IMR-90 (cell line): ENCODE data around the gene ACY1. TPM values are rescaled to one million over a fixed set of nuclear protein-coding genes. Genes with fewer than 3 reads are reported as not detected.

Experiments used
- ATAC-seq: fragments of 200-7000 bp; cut with Tn5 transposase; 2 replicates; pipeline ENCODE4 v1.9.1; 2020; ENCODE audit warnings: low read depth, mild to moderate bottlenecking, moderate library complexity
- BruUV-seq: library from RNA; stranded (reverse); fragments of 400-500 nt; replicated peaks from 2 replicates; lab custom pipeline; 2021; lab: Mats Ljungman, UMichigan
- CTCF ChIA-PET: fragments of 300-600 bp; formaldehyde crosslinking; extraction: SDS; loops from one replicate; lab custom pipeline; 2021; ENCODE audit warnings: antibody characterized with exemption; lab: Yijun Ruan, JAX
- POLR2A ChIA-PET: fragments of 300-600 bp; sonication (Branson Sonifier 250); formaldehyde crosslinking; loops from one replicate; lab custom pipeline; 2022; ENCODE audit warnings: antibody characterized with exemption; ENCODE audit not compliant: unreplicated experiment; lab: Charles Lee
- DNase-seq: peaks from one replicate; pipeline ENCODE4 v3.0.0; 2013
- H2AFZ ChIP-seq: replicated peaks from 2 replicates; pipeline ENCODE3; 2013; ENCODE audit warnings: low read length, mild to moderate bottlenecking; ENCODE audit not compliant: poor library complexity
- H2AK5ac ChIP-seq: 2 replicates; pipeline ENCODE4 v1.6.1; 2013; ENCODE audit warnings: low read depth, low read length, inconsistent platforms
- H2AK9ac ChIP-seq: replicated peaks from 2 replicates; pipeline ENCODE3; 2013; ENCODE audit warnings: mild to moderate bottlenecking, low read depth, low read length, moderate library complexity; ENCODE audit not compliant: poor library complexity
- H2BK120ac ChIP-seq: 2 replicates; pipeline ENCODE4 v1.6.1; 2013; ENCODE audit warnings: low read depth, low read length, inconsistent platforms
- H2BK15ac ChIP-seq: 3 replicates; pipeline ENCODE4 v1.6.1; 2013; ENCODE audit warnings: low read depth, low read length, inconsistent platforms
- H2BK20ac ChIP-seq: 2 replicates; pipeline ENCODE4 v1.6.1; 2013; ENCODE audit warnings: low read depth, mild to moderate bottlenecking, inconsistent platforms, low read length, moderate library complexity
- H2BK5ac ChIP-seq: 2 replicates; pipeline ENCODE4 v1.6.1; 2013; ENCODE audit warnings: mild to moderate bottlenecking, low read depth, low read length, inconsistent platforms; ENCODE audit not compliant: poor library complexity, severe bottlenecking
- H3K14ac ChIP-seq: replicated peaks from 2 replicates; pipeline ENCODE4 v1.6.1; 2013; ENCODE audit warnings: low read depth, low read length, inconsistent platforms
- H3K18ac ChIP-seq: 2 replicates; pipeline ENCODE4 v1.6.1; 2013; ENCODE audit warnings: low read depth, low read length, control low read depth
- H3K23ac ChIP-seq: 2 replicates; pipeline ENCODE4 v1.6.1; 2013; ENCODE audit warnings: low read depth, low read length, inconsistent platforms
- H3K27ac ChIP-seq: 2 replicates; pipeline ENCODE4 v1.5.1; 2013; ENCODE audit warnings: mild to moderate bottlenecking, control low read depth, low read length; ENCODE audit not compliant: insufficient read depth
- H3K27me3 ChIP-seq: 2 replicates; pipeline ENCODE4 v1.6.1; 2013; ENCODE audit warnings: low read length; ENCODE audit not compliant: control insufficient read depth, insufficient read depth
- H3K36me3 ChIP-seq: 2 replicates; pipeline ENCODE4 v1.6.1; 2013; ENCODE audit warnings: low read length, mixed read lengths; ENCODE audit not compliant: control insufficient read depth, insufficient read depth
- H3K4ac ChIP-seq: 2 replicates; pipeline ENCODE4 v1.6.1; 2013; ENCODE audit warnings: low read depth, low read length, inconsistent platforms
- H3K4me1 ChIP-seq: 2 replicates; pipeline ENCODE4 v1.6.1; 2013; ENCODE audit warnings: low read length, mixed read lengths; ENCODE audit not compliant: control insufficient read depth, insufficient read depth
- H3K4me2 ChIP-seq: 2 replicates; pipeline ENCODE4 v1.6.1; 2013; ENCODE audit warnings: low read depth, mild to moderate bottlenecking, control low read depth, low read length, moderate library complexity
- H3K4me3 ChIP-seq: 2 replicates; pipeline ENCODE4 v1.5.1; 2013; ENCODE audit warnings: low read depth, mild to moderate bottlenecking, control low read depth, low read length, moderate library complexity; ENCODE audit not compliant: insufficient read depth
- H3K56ac ChIP-seq: 2 replicates; pipeline ENCODE4 v1.6.1; 2013; ENCODE audit warnings: low read length, inconsistent platforms; ENCODE audit not compliant: insufficient read depth; ENCODE audit errors: extremely low read depth
- H3K79me1 ChIP-seq, 2 experiments: 2 replicates each; pipeline ENCODE4 v1.6.1; 2013; ENCODE audit warnings: low read length in 2 of 2, inconsistent platforms in 1 of 2, low read depth in 1 of 2
- H3K9ac ChIP-seq: 2 replicates; pipeline ENCODE4 v1.6.1; 2013; ENCODE audit warnings: low read depth, low read length, control low read depth
- H3K9me1 ChIP-seq: 2 replicates; pipeline ENCODE4 v1.6.1; 2013; ENCODE audit warnings: low read length, inconsistent platforms; ENCODE audit not compliant: insufficient read depth
- H3K9me3 ChIP-seq: 2 replicates; pipeline ENCODE4 v1.6.1; 2013; ENCODE audit warnings: low read length; ENCODE audit not compliant: control insufficient read depth, insufficient read depth
- H4K20me1 ChIP-seq: 2 replicates; pipeline ENCODE4 v1.6.1; 2013; ENCODE audit warnings: low read length, inconsistent platforms; ENCODE audit not compliant: insufficient read depth
- H4K5ac ChIP-seq: 2 replicates; pipeline ENCODE4 v1.6.1; 2013; ENCODE audit warnings: mild to moderate bottlenecking, low read depth, low read length, control low read depth
- H4K8ac ChIP-seq, 2 experiments: 2 replicates each; pipeline ENCODE4 v1.6.1; 2013; ENCODE audit warnings: low read depth in 2 of 2, low read length in 2 of 2, control low read depth in 1 of 2, inconsistent platforms in 1 of 2
- H4K91ac ChIP-seq: 2 replicates; pipeline ENCODE4 v1.6.1; 2013; ENCODE audit warnings: low read depth, low read length, inconsistent platforms; ENCODE audit not compliant: insufficient read depth
- BHLHE40 ChIP-seq: fragments of 150-350 bp; IDR thresholded peaks from 2 replicates; pipeline ENCODE4 v1.6.1; 2016; ENCODE audit warnings: mild to moderate bottlenecking, low read depth, low read length
- MAFK ChIP-seq: IDR thresholded peaks from 2 replicates; pipeline ENCODE4 v1.6.1; 2012; ENCODE audit warnings: low read depth, low read length, improper control_type of control experiment
- MXI1 ChIP-seq: IDR thresholded peaks from 2 replicates; pipeline ENCODE4 v1.6.1; 2012; ENCODE audit warnings: low read depth, mild to moderate bottlenecking, low read length, moderate library complexity, borderline replicate concordance
- RAD21 ChIP-seq: IDR thresholded peaks from 2 replicates; pipeline ENCODE4 v1.6.1; 2012; ENCODE audit warnings: low read length, improper control_type of control experiment
- RCOR1 ChIP-seq: IDR thresholded peaks from 2 replicates; pipeline ENCODE4 v1.6.1; 2012; ENCODE audit warnings: mild to moderate bottlenecking, low read length, improper control_type of control experiment; ENCODE audit not compliant: insufficient replicate concordance
- RFX5 ChIP-seq: IDR thresholded peaks from 2 replicates; pipeline ENCODE4 v1.8.0; 2012; ENCODE audit warnings: low read depth, mild to moderate bottlenecking, low read length, moderate library complexity
- WGBS, 2 experiments: methylation state at CpG; one replicate each; pipeline versions ENCODE4 v1.1.5 to v1.1.7; 2013; ENCODE audit warnings: missing lambda C conversion rate in 2 of 2; ENCODE audit not compliant: insufficient read length in 1 of 2; ENCODE audit errors: extremely low coverage in 2 of 2; 5-methylcytosine and 5-hydroxymethylcytosine counted together
- dilution Hi-C: fragments of 300-500 bp; cut with HindIII; formaldehyde crosslinking; loops from one replicate; pipeline ENCODE4 v1.14.3; 2018; ENCODE audit warnings: low sequenced_read_pairs; ENCODE audit not compliant: unreplicated experiment
- in situ Hi-C: fragments of 300-500 bp; cut with MboI; formaldehyde crosslinking; loops from 3 replicates; pipeline ENCODE4 v1.14.3; 2019; ENCODE audit warnings: low sequenced_read_pairs, inconsistent platforms, mixed read lengths
- intact Hi-C: fragments of 100-400 bp; cut with micrococcal nuclease; formaldehyde crosslinking; loops from 2 replicates; pipeline ENCODE4 v1.10.0; 2022
- polyA plus RNA-seq, 3 experiments: library from polyadenylated mRNA; depleted of rRNA; stranded (reverse); fragments of >200 nt; gene quantifications; 2 replicates each; pipeline ENCODE4 v1.2.3, GENCODE V29; 2012; ENCODE audit warnings: low replicate concordance in 1 of 3
- total RNA-seq: library from RNA; depleted of rRNA; stranded (reverse); fragments of >200 nt; gene quantifications from 2 replicates; pipeline ENCODE4 v1.2.3, GENCODE V29; 2012

The ACY1 gene
- total and polyA plus RNA-seq, 2 of the 4 experiments (the other 2 are of a cell fraction): 22.0 to 47.1 TPM

GRCh38 chr3:51977446-51978142 is 5.7 kb upstream of the ACY1 start:
- Histone ChIP-seq H3K4ac (no peak overlapping the region), H2BK20ac (no peak overlapping the region), H2BK120ac (no peak overlapping the region), H3K4me1 (peaks cover 17% of the 10 kb centered on the region), H2AK9ac (no peak overlapping the region), H4K91ac (no peak overlapping the region), H4K5ac (no peak overlapping the region), H3K27ac (no peak overlapping the region), H3K23ac (no peak overlapping the region), H3K18ac (no peak overlapping the region), H3K56ac (no peak overlapping the region), H4K20me1 (peaks cover 6% of the 10 kb centered on the region), H3K4me2 (no peak overlapping the region), H3K9me3 (no peaks in the 10 kb centered on the region), H2BK15ac (no peak overlapping the region), H3K14ac (no peak overlapping the region), H2AK5ac (no peak overlapping the region), H3K9me1 (peaks cover 12% of the 10 kb centered on the region), H4K8ac (no peak overlapping the region), H2BK5ac (no peak overlapping the region), H3K36me3 (no peaks in the 10 kb centered on the region), H3K79me1 (peaks cover 10 to 44% of the 10 kb centered on the region in 2 experiments; a peak in 3 of 4 replicates), H3K27me3 (no peaks in the 10 kb centered on the region), H3K4me3 (no peak overlapping the region), H2AFZ (no peak overlapping the region), H3K9ac (no peak overlapping the region)
- dilution Hi-C loops: no loop called here
- ChIA-PET CTCF (no interaction called here), POLR2A (no interaction called here)
- intact Hi-C loops: no loop called here
- ATAC-seq (no peak), DNase-seq (no peak)
- WGBS, 2 experiments: no CpG with 5 or more reads among the region's 9 CpGs
- TF ChIP-seq RCOR1: no peak
- TF ChIP-seq MXI1: no peak
- no peak for TF ChIP-seq MAFK
- no peak for TF ChIP-seq RFX5
- TF ChIP-seq BHLHE40: no peak
- no peak for TF ChIP-seq RAD21
- no TSS peak for BruUV-seq
- in situ Hi-C loops: no loop called here
